H9 (cell line): ENCODE data around the gene NTSR1. TPM values are rescaled to one million over a fixed set of nuclear protein-coding genes. Genes with fewer than 3 reads are reported as not detected.

Experiments used
- DNase-seq: peaks from one replicate; pipeline ENCODE4 v3.0.0-alpha.2; 2017
- H2AFZ ChIP-seq: one replicate; pipeline ENCODE4 v1.6.1; 2013; ENCODE audit warnings: mild to moderate bottlenecking, low read length, control low read depth, moderate library complexity
- H2AK5ac ChIP-seq: 2 replicates; pipeline ENCODE4 v1.6.1; 2013; ENCODE audit warnings: low read length, control low read depth, mixed read lengths; ENCODE audit not compliant: insufficient read length
- H2BK120ac ChIP-seq: one replicate; pipeline ENCODE4 v1.6.1; 2013; ENCODE audit warnings: low read depth, mild to moderate bottlenecking, low read length, control low read depth, inconsistent platforms; ENCODE audit not compliant: poor library complexity, severe bottlenecking
- H2BK12ac ChIP-seq: 2 replicates; pipeline ENCODE4 v1.6.1; 2013; ENCODE audit warnings: low read length, control low read depth, mixed read lengths, low read depth; ENCODE audit not compliant: insufficient read length
- H2BK15ac ChIP-seq: 2 replicates; pipeline ENCODE4 v1.6.1; 2013; ENCODE audit warnings: low read depth, low read length, control low read depth
- H2BK20ac ChIP-seq: one replicate; pipeline ENCODE4 v1.6.1; 2013; ENCODE audit warnings: low read depth, mild to moderate bottlenecking, low read length, control low read depth, inconsistent platforms; ENCODE audit not compliant: poor library complexity, severe bottlenecking
- H2BK5ac ChIP-seq: 2 replicates; pipeline ENCODE4 v1.6.1; 2013; ENCODE audit warnings: low read length, control low read depth, mixed read lengths; ENCODE audit not compliant: insufficient read length
- H3K14ac ChIP-seq: 2 replicates; pipeline ENCODE4 v1.6.1; 2013; ENCODE audit warnings: low read length, control low read depth; ENCODE audit not compliant: insufficient read depth
- H3K18ac ChIP-seq: 2 replicates; pipeline ENCODE4 v1.6.1; 2013; ENCODE audit warnings: low read depth, mild to moderate bottlenecking, mixed read lengths, low read length, control low read depth; ENCODE audit not compliant: insufficient read length
- H3K23ac ChIP-seq: 2 replicates; pipeline ENCODE4 v1.6.1; 2013; ENCODE audit warnings: low read length, control low read depth, mixed read lengths, low read depth; ENCODE audit not compliant: insufficient read length
- H3K23me2 ChIP-seq: 2 replicates; pipeline ENCODE4 v1.6.1; 2013; ENCODE audit warnings: low read depth, mild to moderate bottlenecking, mixed read lengths, low read length, control low read depth; ENCODE audit not compliant: insufficient read length, poor library complexity, severe bottlenecking
- H3K27ac ChIP-seq: 2 replicates; pipeline ENCODE4 v1.5.1; 2013; ENCODE audit warnings: low read length, control low read depth, mixed read lengths, low read depth; ENCODE audit not compliant: insufficient read length
- H3K27me3 ChIP-seq: 2 replicates; pipeline ENCODE4 v1.6.1; 2013; ENCODE audit warnings: low read length, control low read depth, inconsistent platforms; ENCODE audit not compliant: insufficient read depth
- H3K4ac ChIP-seq: 2 replicates; pipeline ENCODE4 v1.6.1; 2013; ENCODE audit warnings: low read depth, mild to moderate bottlenecking, control low read depth, inconsistent platforms, low read length, moderate library complexity
- H3K4me1 ChIP-seq: 2 replicates; pipeline ENCODE4 v1.6.1; 2013; ENCODE audit warnings: low read length, control low read depth, inconsistent platforms; ENCODE audit not compliant: insufficient read depth
- H3K4me2 ChIP-seq: 2 replicates; pipeline ENCODE4 v1.6.1; 2013; ENCODE audit warnings: low read length, control low read depth, mixed read lengths; ENCODE audit not compliant: insufficient read length, insufficient read depth
- H3K56ac ChIP-seq: 2 replicates; pipeline ENCODE4 v1.6.1; 2013; ENCODE audit warnings: low read depth, mild to moderate bottlenecking, mixed read lengths, low read length, control low read depth; ENCODE audit not compliant: insufficient read length
- H3K79me1 ChIP-seq: 2 replicates; pipeline ENCODE4 v1.6.1; 2013; ENCODE audit warnings: low read depth, mild to moderate bottlenecking, moderate library complexity, low read length, control low read depth, inconsistent platforms; ENCODE audit not compliant: insufficient read depth, poor library complexity, severe bottlenecking
- H3K79me2 ChIP-seq: 2 replicates; pipeline ENCODE4 v1.6.1; 2013; ENCODE audit warnings: low read length, control low read depth, inconsistent platforms; ENCODE audit not compliant: insufficient read depth
- H3K9ac ChIP-seq: 2 replicates; pipeline ENCODE4 v1.6.1; 2013; ENCODE audit warnings: low read length, control low read depth, mixed read lengths; ENCODE audit not compliant: insufficient read length; ENCODE audit errors: extremely low read depth
- H3K9me3 ChIP-seq: one replicate; pipeline ENCODE4 v1.6.1; 2013; ENCODE audit warnings: low read depth, low read length, inconsistent platforms; ENCODE audit not compliant: control insufficient read depth
- H3T11ph ChIP-seq: one replicate; pipeline ENCODE4 v1.6.1; 2013; ENCODE audit warnings: mild to moderate bottlenecking, low read length, control low read depth, inconsistent platforms
- H4K20me1 ChIP-seq: one replicate; pipeline ENCODE4 v1.6.1; 2013; ENCODE audit not compliant: control insufficient read depth, insufficient read length, insufficient read depth
- H4K5ac ChIP-seq: 2 replicates; pipeline ENCODE4 v1.6.1; 2013; ENCODE audit warnings: low read depth, mild to moderate bottlenecking, mixed read lengths, low read length, control low read depth; ENCODE audit not compliant: insufficient read length
- H4K8ac ChIP-seq: replicated peaks from 2 replicates; pipeline ENCODE4 v1.6.1; 2013; ENCODE audit warnings: low read length, control low read depth, mixed read lengths, low read depth; ENCODE audit not compliant: insufficient read length
- H4K91ac ChIP-seq: 2 replicates; pipeline ENCODE4 v1.6.1; 2013; ENCODE audit warnings: low read depth, mild to moderate bottlenecking, moderate library complexity, mixed read lengths, low read length, control low read depth; ENCODE audit not compliant: insufficient read length
- H3K27ac Mint-ChIP-seq, 3 experiments: 2 replicates in 2 of 3; 3 replicates in 1 of 3; pipeline ENCODE4 v1.8.0; 2020 to 2021; ENCODE audit warnings: mixed read lengths in 3 of 3, mild to moderate bottlenecking in 1 of 3, moderate library complexity in 1 of 3
- H3K27me3 Mint-ChIP-seq: 2 replicates; pipeline ENCODE4 v1.8.0; 2021; ENCODE audit warnings: low read depth, mild to moderate bottlenecking, moderate library complexity, mixed read lengths
- H3K36me3 Mint-ChIP-seq, 3 experiments: 2 replicates in 2 of 3; 3 replicates in 1 of 3; pipeline ENCODE4 v1.8.0; 2020 to 2021; ENCODE audit warnings: low read depth in 3 of 3, mixed read lengths in 3 of 3; ENCODE audit not compliant: insufficient read depth in 1 of 3
- H3K4me1 Mint-ChIP-seq, 2 experiments: 2 replicates each; pipeline ENCODE4 v1.8.0; 2020; ENCODE audit warnings: mixed read lengths in 2 of 2
- H3K4me3 Mint-ChIP-seq, 2 experiments: 2 replicates in 1 of 2; 3 replicates in 1 of 2; pipeline ENCODE4 v1.8.0; 2020 to 2021; ENCODE audit warnings: mild to moderate bottlenecking in 2 of 2, mixed read lengths in 2 of 2, moderate library complexity in 1 of 2
- H3K9me3 Mint-ChIP-seq, 2 experiments: 2 replicates in 1 of 2; 3 replicates in 1 of 2; pipeline ENCODE4 v1.8.0; 2020; ENCODE audit warnings: mild to moderate bottlenecking in 2 of 2, mixed read lengths in 2 of 2, moderate library complexity in 1 of 2
- WGBS: extraction: QIAGEN DNeasy Blood & Tissue Kit; methylation state at CpG from one replicate; pipeline ENCODE4 v1.1.7; 2013; ENCODE audit warnings: missing lambda C conversion rate, low lambda C conversion rate, mixed read lengths; ENCODE audit not compliant: insufficient read length; ENCODE audit errors: extremely low coverage; 5-methylcytosine and 5-hydroxymethylcytosine counted together
- total RNA-seq: library from RNA; stranded (reverse); gene quantifications from 2 replicates; pipeline ENCODE4 v1.2.1, GENCODE V29; 2021
- TF ChIP-seq, protein P1 (sequence below): fragments of 200-600 bp; sonication (generic); conservative IDR thresholded peaks from 3 replicates; pipeline ENCODE4 v1.8.0; 2021; ENCODE audit warnings: antibody characterized with exemption, mild to moderate bottlenecking

NTSR1 gene
- total RNA-seq, 1 experiment from 2014 or later = 0.11 TPM

GRCh38 chr20:62732031-62732760 is 23.6 kb downstream of the NTSR1 start:
- TF ChIP-seq, protein P1, sequence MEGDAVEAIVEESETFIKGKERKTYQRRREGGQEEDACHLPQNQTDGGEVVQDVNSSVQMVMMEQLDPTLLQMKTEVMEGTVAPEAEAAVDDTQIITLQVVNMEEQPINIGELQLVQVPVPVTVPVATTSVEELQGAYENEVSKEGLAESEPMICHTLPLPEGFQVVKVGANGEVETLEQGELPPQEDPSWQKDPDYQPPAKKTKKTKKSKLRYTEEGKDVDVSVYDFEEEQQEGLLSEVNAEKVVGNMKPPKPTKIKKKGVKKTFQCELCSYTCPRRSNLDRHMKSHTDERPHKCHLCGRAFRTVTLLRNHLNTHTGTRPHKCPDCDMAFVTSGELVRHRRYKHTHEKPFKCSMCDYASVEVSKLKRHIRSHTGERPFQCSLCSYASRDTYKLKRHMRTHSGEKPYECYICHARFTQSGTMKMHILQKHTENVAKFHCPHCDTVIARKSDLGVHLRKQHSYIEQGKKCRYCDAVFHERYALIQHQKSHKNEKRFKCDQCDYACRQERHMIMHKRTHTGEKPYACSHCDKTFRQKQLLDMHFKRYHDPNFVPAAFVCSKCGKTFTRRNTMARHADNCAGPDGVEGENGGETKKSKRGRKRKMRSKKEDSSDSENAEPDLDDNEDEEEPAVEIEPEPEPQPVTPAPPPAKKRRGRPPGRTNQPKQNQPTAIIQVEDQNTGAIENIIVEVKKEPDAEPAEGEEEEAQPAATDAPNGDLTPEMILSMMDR = no peak
- Histone ChIP-seq H4K8ac (no peak overlapping the region), H4K5ac (no peak overlapping the region), H3K56ac (no peak overlapping the region), H4K91ac (no peak overlapping the region), H2AK5ac (no peak overlapping the region), H3K9me3 (no peaks in the 10 kb centered on the region), H2BK5ac (no peak overlapping the region), H2BK120ac (no peak overlapping the region), H3K18ac (no peak overlapping the region), H2BK15ac (no peak overlapping the region), H2BK12ac (no peak overlapping the region), H2BK20ac (no peak overlapping the region), H3K27ac (no peak overlapping the region), H3K14ac (no peak overlapping the region), H4K20me1 (no peaks in the 10 kb centered on the region), H2AFZ (no peak overlapping the region), H3K27me3 (no peaks in the 10 kb centered on the region), H3K4ac (no peak overlapping the region), H3K79me1 (no peaks in the 10 kb centered on the region), H3K4me2 (no peak overlapping the region), H3T11ph (no peak overlapping the region), H3K9ac (no peak overlapping the region), H3K23me2 (no peaks in the 10 kb centered on the region), H3K79me2 (no peaks in the 10 kb centered on the region), H3K4me1 (no peaks in the 10 kb centered on the region; the same call in 1 of the 2 replicates), H3K23ac (no peak overlapping the region)
- WGBS = no CpG with 5 or more reads among the region's 13 CpGs
- peaks cover 0 to 16% of the 10 kb centered on the region in 2 experiments; a peak in 2 of 4 replicates for H3K4me1 Mint-ChIP-seq
- H3K27ac Mint-ChIP-seq = no peak overlapping the region; a peak in 1 of 7 replicates
- no peaks in the 10 kb centered on the region for H3K9me3 Mint-ChIP-seq
- no peak for DNase-seq
- no peaks in the 10 kb centered on the region for H3K36me3 Mint-ChIP-seq
- H3K4me3 Mint-ChIP-seq = no peak overlapping the region
- peaks cover 29% of the 10 kb centered on the region for H3K27me3 Mint-ChIP-seq
